Parathyroid adenoma (tissue), 2 donors: ENCODE data around the gene ASPSCR1.

Experiments
- H2AFZ ChIP-seq: fragments of 300-600 bp; sonication (generic); one replicate; pipeline ENCODE4 v1.7.0; 2017; ENCODE audit warnings: antibody characterized with exemption, mild to moderate bottlenecking
- H3K27ac ChIP-seq: fragments of 300-600 bp; sonication (generic); one replicate; pipeline ENCODE4 v1.7.0; 2017
- H3K27me3 ChIP-seq: fragments of 300-600 bp; sonication (generic); one replicate; pipeline ENCODE4 v1.7.0; 2017; ENCODE audit warnings: low read length; ENCODE audit not compliant: control insufficient read depth, insufficient read depth
- H3K36me3 ChIP-seq: fragments of 300-600 bp; sonication (generic); one replicate; pipeline ENCODE4 v1.7.0; 2017; ENCODE audit warnings: low read length; ENCODE audit not compliant: control insufficient read depth, insufficient read depth
- H3K4me1 ChIP-seq: fragments of 300-600 bp; sonication (generic); one replicate; pipeline ENCODE4 v1.7.0; 2017; ENCODE audit warnings: control low read depth
- H3K4me2 ChIP-seq: fragments of 300-600 bp; sonication (generic); one replicate; pipeline ENCODE4 v1.7.0; 2017; ENCODE audit warnings: low read length
- H3K4me3 ChIP-seq: fragments of 300-600 bp; sonication (generic); one replicate; pipeline ENCODE4 v1.7.0; 2017; ENCODE audit warnings: low read depth, low read length
- H3K79me2 ChIP-seq: fragments of 300-600 bp; sonication (generic); one replicate; pipeline ENCODE4 v1.7.0; 2017; ENCODE audit warnings: control low read depth
- H3K9ac ChIP-seq: fragments of 300-600 bp; sonication (generic); one replicate; pipeline ENCODE4 v1.7.0; 2017; ENCODE audit warnings: mild to moderate bottlenecking
- H3K9me3 ChIP-seq: fragments of 300-600 bp; sonication (generic); one replicate; pipeline ENCODE4 v1.7.0; 2017; ENCODE audit warnings: low read length; ENCODE audit not compliant: control insufficient read depth
- TF ChIP-seq, protein P1 (sequence below): fragments of 300-600 bp; sonication (generic); IDR thresholded peaks from one replicate; pipeline ENCODE4 v1.7.0; 2017; ENCODE audit warnings: antibody characterized with exemption, mild to moderate bottlenecking
- donor health status: primary hyperparathyroidism.

Gene ASPSCR1

DNA sequence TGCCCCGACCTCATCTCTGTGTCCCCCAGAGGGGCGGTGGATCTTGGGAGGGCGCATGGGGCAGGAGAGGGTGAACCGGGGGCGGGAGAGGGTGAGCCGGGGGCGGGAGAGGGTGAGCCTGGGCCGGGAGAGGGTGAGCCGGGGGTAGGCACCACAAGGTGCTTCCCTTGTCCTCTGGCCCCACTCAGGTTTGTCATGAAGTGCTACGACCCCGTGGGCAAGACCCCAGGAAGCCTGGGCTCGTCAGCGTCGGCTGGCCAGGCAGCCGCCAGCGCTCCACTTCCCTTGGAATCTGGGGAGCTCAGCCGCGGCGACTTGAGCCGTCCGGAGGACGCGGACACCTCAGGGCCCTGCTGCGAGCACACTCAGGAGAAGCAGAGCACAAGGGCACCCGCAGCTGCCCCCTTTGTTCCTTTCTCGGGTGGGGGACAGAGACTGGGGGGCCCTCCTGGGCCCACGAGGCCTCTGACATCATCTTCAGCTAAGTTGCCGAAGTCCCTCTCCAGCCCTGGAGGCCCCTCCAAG is 18.9 kb downstream of the ASPSCR1 start:
- H3K4me1 ChIP-seq: peaks cover 19% of the 10 kb centered on the region
- TF ChIP-seq, protein P1, sequence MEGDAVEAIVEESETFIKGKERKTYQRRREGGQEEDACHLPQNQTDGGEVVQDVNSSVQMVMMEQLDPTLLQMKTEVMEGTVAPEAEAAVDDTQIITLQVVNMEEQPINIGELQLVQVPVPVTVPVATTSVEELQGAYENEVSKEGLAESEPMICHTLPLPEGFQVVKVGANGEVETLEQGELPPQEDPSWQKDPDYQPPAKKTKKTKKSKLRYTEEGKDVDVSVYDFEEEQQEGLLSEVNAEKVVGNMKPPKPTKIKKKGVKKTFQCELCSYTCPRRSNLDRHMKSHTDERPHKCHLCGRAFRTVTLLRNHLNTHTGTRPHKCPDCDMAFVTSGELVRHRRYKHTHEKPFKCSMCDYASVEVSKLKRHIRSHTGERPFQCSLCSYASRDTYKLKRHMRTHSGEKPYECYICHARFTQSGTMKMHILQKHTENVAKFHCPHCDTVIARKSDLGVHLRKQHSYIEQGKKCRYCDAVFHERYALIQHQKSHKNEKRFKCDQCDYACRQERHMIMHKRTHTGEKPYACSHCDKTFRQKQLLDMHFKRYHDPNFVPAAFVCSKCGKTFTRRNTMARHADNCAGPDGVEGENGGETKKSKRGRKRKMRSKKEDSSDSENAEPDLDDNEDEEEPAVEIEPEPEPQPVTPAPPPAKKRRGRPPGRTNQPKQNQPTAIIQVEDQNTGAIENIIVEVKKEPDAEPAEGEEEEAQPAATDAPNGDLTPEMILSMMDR: no peak
- no peaks in the 10 kb centered on the region for H3K36me3 ChIP-seq
- no peak overlapping the region for H3K9ac ChIP-seq
- H3K4me3 ChIP-seq: no peak overlapping the region
- no peaks in the 10 kb centered on the region for H3K27me3 ChIP-seq
- H3K79me2 ChIP-seq: peaks cover 33% of the 10 kb centered on the region
- H3K27ac ChIP-seq: no peak overlapping the region
- no peaks in the 10 kb centered on the region for H3K9me3 ChIP-seq
- H2AFZ ChIP-seq: no peak overlapping the region
- no peak overlapping the region for H3K4me2 ChIP-seq

DNA sequence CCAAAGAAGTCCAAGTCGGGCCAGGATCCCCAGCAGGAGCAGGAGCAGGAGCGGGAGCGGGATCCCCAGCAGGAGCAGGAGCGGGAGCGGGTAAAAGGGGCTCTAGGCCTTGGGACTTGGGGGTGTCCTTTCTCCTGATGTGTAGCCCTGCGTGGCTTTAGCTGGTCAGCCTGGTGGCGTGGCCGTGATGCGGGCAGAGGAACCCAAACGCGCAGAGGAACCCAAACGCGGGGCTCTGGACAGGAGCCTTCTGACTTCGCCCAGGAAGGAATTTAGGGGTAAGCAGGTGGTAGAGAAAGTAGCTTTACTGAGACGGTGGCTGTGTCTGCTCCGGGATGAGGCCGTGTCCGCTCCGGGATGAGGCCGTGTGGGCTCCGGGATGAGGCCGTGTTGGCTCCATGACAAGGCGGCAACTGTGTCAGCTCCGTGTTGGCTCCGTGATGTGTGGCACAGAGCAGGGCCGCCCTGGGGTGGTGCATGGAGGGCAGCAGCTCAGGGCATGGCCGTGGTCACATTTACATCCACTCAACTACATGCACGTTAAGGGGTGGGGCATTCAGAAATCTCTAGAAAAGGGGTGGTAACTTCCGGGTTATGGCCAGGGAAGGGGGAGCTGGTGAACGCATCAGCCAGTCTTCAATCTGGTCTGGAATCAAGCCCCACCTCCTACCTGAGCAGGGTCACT is 19.5 kb downstream of the ASPSCR1 start:
- no peaks in the 10 kb centered on the region for H3K36me3 ChIP-seq
- no peak overlapping the region for H3K4me2 ChIP-seq
- peaks cover 14% of the 10 kb centered on the region for H3K4me1 ChIP-seq
- H3K27me3 ChIP-seq: no peaks in the 10 kb centered on the region
- no peak overlapping the region for H3K9ac ChIP-seq
- TF ChIP-seq, protein P1: no peak
- H3K9me3 ChIP-seq: no peaks in the 10 kb centered on the region
- no peak overlapping the region for H2AFZ ChIP-seq
- no peak overlapping the region for H3K27ac ChIP-seq
- peaks cover 33% of the 10 kb centered on the region for H3K79me2 ChIP-seq
- H3K4me3 ChIP-seq: no peak overlapping the region

DNA sequence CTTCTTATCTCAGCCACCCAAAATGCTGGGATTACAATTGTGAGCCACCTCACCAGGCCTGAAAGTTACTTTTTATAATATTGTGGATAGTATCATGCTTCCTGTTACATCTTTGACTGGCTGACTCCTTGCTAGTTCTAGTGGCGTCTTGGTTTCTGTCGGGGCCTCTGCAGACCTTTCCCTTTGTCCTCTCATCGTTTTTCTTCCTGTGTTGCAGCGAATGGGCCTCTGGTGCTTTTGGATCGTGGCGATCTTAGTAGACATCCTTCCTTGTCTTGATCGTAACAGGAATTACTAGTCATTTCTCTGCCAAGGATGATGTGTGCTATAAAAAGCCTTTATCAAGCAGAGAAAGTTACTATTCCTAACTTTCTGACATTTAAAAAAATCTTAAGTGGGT is 20.8 kb downstream of the ASPSCR1 start:
- H3K27ac ChIP-seq: no peak overlapping the region
- H3K36me3 ChIP-seq: no peaks in the 10 kb centered on the region
- H3K4me1 ChIP-seq: peaks cover 2% of the 10 kb centered on the region
- TF ChIP-seq, protein P1: no peak
- no peak overlapping the region for H3K4me2 ChIP-seq
- peaks cover 29% of the 10 kb centered on the region for H3K79me2 ChIP-seq
- no peak overlapping the region for H3K9ac ChIP-seq
- H2AFZ ChIP-seq: no peak overlapping the region
- no peak overlapping the region for H3K4me3 ChIP-seq
- no peaks in the 10 kb centered on the region for H3K27me3 ChIP-seq
- no peaks in the 10 kb centered on the region for H3K9me3 ChIP-seq

DNA sequence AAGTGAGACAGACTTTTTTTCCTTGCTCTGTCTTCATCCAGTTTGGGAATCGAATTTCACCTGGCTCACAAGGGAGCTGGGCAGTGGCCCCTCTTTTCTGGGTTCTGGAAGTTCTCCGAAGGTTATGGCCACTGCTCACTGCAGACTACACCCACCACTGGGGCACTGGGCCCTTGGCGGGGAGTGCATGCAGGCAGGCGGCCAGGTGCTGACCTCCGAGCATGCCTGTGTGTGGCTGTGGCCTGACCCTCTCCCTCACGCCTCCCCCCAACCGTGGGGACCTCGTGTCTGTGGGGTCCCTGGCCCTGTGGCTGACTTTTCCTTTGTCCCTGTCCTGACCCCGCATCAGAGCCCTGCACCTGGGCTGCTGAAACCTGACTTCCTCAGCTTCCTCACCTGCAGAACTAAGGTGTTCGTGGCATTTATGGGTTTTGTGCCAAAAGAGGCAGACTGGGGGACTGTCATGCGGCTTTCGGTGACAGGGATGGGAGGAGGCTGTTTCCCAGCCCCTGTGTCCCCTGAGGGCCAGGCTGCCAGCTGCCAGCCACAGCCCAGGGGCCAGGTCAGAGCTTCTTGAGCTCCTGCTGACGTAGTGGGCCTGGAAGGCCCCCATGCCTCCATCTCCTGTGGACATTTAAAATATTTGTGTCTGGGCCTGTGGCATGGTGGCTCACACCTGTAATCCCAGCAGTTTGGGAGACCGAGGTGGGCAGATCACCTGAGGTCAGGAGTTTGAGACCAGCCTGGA is 21.4 kb downstream of the ASPSCR1 start:
- H3K9ac ChIP-seq: no peak overlapping the region
- no peak overlapping the region for H3K27ac ChIP-seq
- H3K36me3 ChIP-seq: no peaks in the 10 kb centered on the region
- H3K27me3 ChIP-seq: no peaks in the 10 kb centered on the region
- H2AFZ ChIP-seq: no peak overlapping the region
- TF ChIP-seq, protein P1: no peak
- peaks cover 1% of the 10 kb centered on the region for H3K4me1 ChIP-seq
- no peak overlapping the region for H3K4me3 ChIP-seq
- no peaks in the 10 kb centered on the region for H3K9me3 ChIP-seq
- no peak overlapping the region for H3K4me2 ChIP-seq
- H3K79me2 ChIP-seq: peaks cover 26% of the 10 kb centered on the region
